OCI-LY1 (cell line): ENCODE data around the gene GLA.
A peak's percentile ranks its signal among the peaks of the same experiment; 100 is the strongest.

Source experiments
- H2AFZ ChIP-seq: fragments of 200-600 bp; sonication (generic), shearing (Covaris generic); 2 replicates; pipeline ENCODE4 v1.6.0; 2014; ENCODE audit warnings: antibody characterized with exemption, mild to moderate bottlenecking, low read length
- H3F3A ChIP-seq: fragments of 200-600 bp; sonication (generic), shearing (Covaris generic); 2 replicates; pipeline ENCODE4 v1.6.0; 2014; ENCODE audit warnings: mild to moderate bottlenecking, antibody characterized with exemption, low read length, moderate library complexity; ENCODE audit not compliant: insufficient read depth
- H3K27ac ChIP-seq: fragments of 200-600 bp; sonication (generic); 2 replicates; pipeline ENCODE4 v1.5.1; 2014; ENCODE audit warnings: low read length, mixed run types, mild to moderate bottlenecking, low read depth; ENCODE audit not compliant: poor library complexity, severe bottlenecking
- H3K27me3 ChIP-seq: fragments of 200-600 bp; sonication (generic); 2 replicates; pipeline ENCODE4 v1.6.0; 2014; ENCODE audit warnings: antibody characterized with exemption, mild to moderate bottlenecking, low read length, moderate library complexity; ENCODE audit not compliant: insufficient read depth
- H3K36me3 ChIP-seq: fragments of 200-600 bp; sonication (generic); 2 replicates; pipeline ENCODE4 v1.6.1; 2014; ENCODE audit warnings: mild to moderate bottlenecking, antibody characterized with exemption, low read length, moderate library complexity, mixed read lengths; ENCODE audit not compliant: insufficient read depth
- H3K4me1 ChIP-seq: fragments of 200-600 bp; sonication (generic); 2 replicates; pipeline ENCODE4 v1.5.1; 2014; ENCODE audit warnings: mild to moderate bottlenecking, low read length, moderate library complexity; ENCODE audit not compliant: insufficient read depth, severe bottlenecking
- H3K4me2 ChIP-seq: fragments of 200-600 bp; sonication (generic), shearing (Covaris generic); 2 replicates; pipeline ENCODE4 v1.6.1; 2014; ENCODE audit warnings: low read length
- H3K4me3 ChIP-seq: fragments of 200-600 bp; sonication (generic); 2 replicates; pipeline ENCODE4 v1.5.1; 2014; ENCODE audit warnings: low read length, low read depth, mild to moderate bottlenecking, mixed read lengths; ENCODE audit not compliant: poor library complexity, severe bottlenecking
- H3K79me2 ChIP-seq: fragments of 200-600 bp; shearing (Covaris generic); 2 replicates; pipeline ENCODE4 v1.6.1; 2016; ENCODE audit warnings: mixed run types, low read length, mixed read lengths; ENCODE audit not compliant: insufficient read depth
- H3K9ac ChIP-seq: fragments of 200-600 bp; sonication (generic), shearing (Covaris generic); 2 replicates; pipeline ENCODE4 v1.6.1; 2014; ENCODE audit warnings: mild to moderate bottlenecking, low read length, mixed read lengths
- H3K9me2 ChIP-seq: fragments of 200-600 bp; sonication (generic), shearing (Covaris generic); 2 replicates; pipeline ENCODE4 v1.6.1; 2014; ENCODE audit warnings: low read depth, mild to moderate bottlenecking, low read length, mixed read lengths
- H3K9me3 ChIP-seq: fragments of 200-600 bp; shearing (Covaris generic); 2 replicates; pipeline ENCODE4 v1.6.1; 2014; ENCODE audit warnings: low read length, mixed read lengths
- H4K20me1 ChIP-seq: fragments of 200-600 bp; sonication (generic), shearing (Covaris generic); 2 replicates; pipeline ENCODE4 v1.6.0; 2016; ENCODE audit warnings: mild to moderate bottlenecking, low read length; ENCODE audit not compliant: insufficient read depth
- EZH2 ChIP-seq: fragments of 200-600 bp; sonication (generic), shearing (Covaris generic); IDR thresholded peaks from 2 replicates; pipeline ENCODE4 v1.8.0; 2017; ENCODE audit warnings: borderline replicate concordance, mixed run types, mild to moderate bottlenecking, antibody characterized with exemption, low read length, moderate library complexity, mixed read lengths
- TF ChIP-seq, protein P1 (sequence below): fragments of 200-600 bp; sonication (generic), shearing (Covaris generic); IDR thresholded peaks from 2 replicates; pipeline ENCODE4 v1.5.1; 2017; ENCODE audit warnings: mild to moderate bottlenecking, antibody characterized with exemption, low read length, moderate library complexity, mixed read lengths

GLA gene

DNA sequence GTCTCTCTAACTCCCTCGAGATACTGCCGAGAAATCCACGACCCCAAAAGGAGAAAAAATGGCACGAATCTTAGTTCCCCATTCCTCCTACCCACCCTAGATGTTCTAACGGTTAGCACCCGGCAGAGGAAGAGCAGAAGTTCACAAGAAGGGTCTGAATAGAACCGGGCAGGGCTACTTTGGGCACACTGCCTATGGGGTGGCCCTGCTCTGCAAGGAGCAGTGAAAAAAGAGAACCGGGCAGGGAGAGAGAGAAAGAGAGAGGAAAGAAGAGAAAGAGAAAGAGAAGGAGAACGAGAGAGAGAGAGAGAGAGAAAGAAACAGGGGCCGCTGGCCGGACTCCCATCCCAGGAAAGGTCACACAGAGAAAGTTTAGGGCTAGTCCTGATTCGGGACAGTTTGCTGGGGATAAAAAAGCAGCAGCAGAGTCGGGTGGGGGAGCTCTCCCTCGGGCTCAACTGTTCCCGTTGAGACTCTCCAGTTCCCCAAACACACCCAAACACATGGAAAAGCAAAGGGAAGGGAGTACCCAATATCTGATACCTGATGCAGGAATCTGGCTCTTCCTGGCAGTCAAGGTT lies 468 bp downstream of the GLA start:
- Histone ChIP-seq H3F3A (no peaks in the 10 kb centered on the region), H3K27ac (peak overlapping the region; percentile 66), H3K79me2 (peaks cover 44% of the 10 kb centered on the region), H3K4me2 (peak overlapping the region; percentile 91), H3K27me3 (no peaks in the 10 kb centered on the region), H3K36me3 (peaks cover 19% of the 10 kb centered on the region), H3K4me3 (peak overlapping the region; percentile 99), H3K9me3 (no peaks in the 10 kb centered on the region), H3K9ac (peak overlapping the region; percentile 97), H4K20me1 (no peaks in the 10 kb centered on the region), H3K4me1 (peaks cover 26% of the 10 kb centered on the region), H2AFZ (no peak overlapping the region), H3K9me2 (no peaks in the 10 kb centered on the region)
- TF ChIP-seq, protein P1, sequence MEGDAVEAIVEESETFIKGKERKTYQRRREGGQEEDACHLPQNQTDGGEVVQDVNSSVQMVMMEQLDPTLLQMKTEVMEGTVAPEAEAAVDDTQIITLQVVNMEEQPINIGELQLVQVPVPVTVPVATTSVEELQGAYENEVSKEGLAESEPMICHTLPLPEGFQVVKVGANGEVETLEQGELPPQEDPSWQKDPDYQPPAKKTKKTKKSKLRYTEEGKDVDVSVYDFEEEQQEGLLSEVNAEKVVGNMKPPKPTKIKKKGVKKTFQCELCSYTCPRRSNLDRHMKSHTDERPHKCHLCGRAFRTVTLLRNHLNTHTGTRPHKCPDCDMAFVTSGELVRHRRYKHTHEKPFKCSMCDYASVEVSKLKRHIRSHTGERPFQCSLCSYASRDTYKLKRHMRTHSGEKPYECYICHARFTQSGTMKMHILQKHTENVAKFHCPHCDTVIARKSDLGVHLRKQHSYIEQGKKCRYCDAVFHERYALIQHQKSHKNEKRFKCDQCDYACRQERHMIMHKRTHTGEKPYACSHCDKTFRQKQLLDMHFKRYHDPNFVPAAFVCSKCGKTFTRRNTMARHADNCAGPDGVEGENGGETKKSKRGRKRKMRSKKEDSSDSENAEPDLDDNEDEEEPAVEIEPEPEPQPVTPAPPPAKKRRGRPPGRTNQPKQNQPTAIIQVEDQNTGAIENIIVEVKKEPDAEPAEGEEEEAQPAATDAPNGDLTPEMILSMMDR = no peak

GRCh38 chrX:101399825-101400224 lies 7.9 kb downstream of the GLA start:
- Histone ChIP-seq H3F3A (no peaks in the 10 kb centered on the region), H3K4me3 (no peak overlapping the region), H3K27ac (no peak overlapping the region), H3K4me1 (no peaks in the 10 kb centered on the region), H4K20me1 (no peaks in the 10 kb centered on the region), H3K79me2 (no peaks in the 10 kb centered on the region), H3K4me2 (no peak overlapping the region), H3K9me3 (no peaks in the 10 kb centered on the region), H3K27me3 (no peaks in the 10 kb centered on the region), H3K9me2 (no peaks in the 10 kb centered on the region), H2AFZ (no peak overlapping the region), H3K36me3 (peaks cover 36% of the 10 kb centered on the region), H3K9ac (no peak overlapping the region)
- TF ChIP-seq, protein P1 = no peak
- no peak for TF ChIP-seq EZH2

GRCh38 chrX:101398694-101399093 lies 9.0 kb downstream of the GLA start:
- no peak overlapping the region for H3K4me3 ChIP-seq
- peaks cover 40% of the 10 kb centered on the region for H3K36me3 ChIP-seq
- no peaks in the 10 kb centered on the region for H3K79me2 ChIP-seq
- TF ChIP-seq, protein P1 = no peak
- TF ChIP-seq EZH2 = no peak
- no peaks in the 10 kb centered on the region for H3K27me3 ChIP-seq
- no peaks in the 10 kb centered on the region for H3F3A ChIP-seq
- no peak overlapping the region for H3K9ac ChIP-seq
- no peaks in the 10 kb centered on the region for H4K20me1 ChIP-seq
- no peaks in the 10 kb centered on the region for H3K9me2 ChIP-seq
- no peak overlapping the region for H2AFZ ChIP-seq
- H3K4me2 ChIP-seq = no peak overlapping the region
- H3K9me3 ChIP-seq = no peaks in the 10 kb centered on the region
- no peak overlapping the region for H3K27ac ChIP-seq
- H3K4me1 ChIP-seq = peaks cover 4% of the 10 kb centered on the region
